Mammary epithelial cell (primary cell): ENCODE measurements around the gene OR51I1.

Experiments
- CTCF ChIP-seq, 2 donors: IDR thresholded peaks in 1 of 2; conservative IDR thresholded peaks in 1 of 2; 2 replicates each; pipeline ENCODE4 v1.5.1; 2011 to 2012; ENCODE audit warnings: inconsistent platforms in 2 of 2, low read length in 2 of 2, mild to moderate bottlenecking in 2 of 2, control low read depth in 1 of 2, low read depth in 1 of 2; ENCODE audit not compliant: insufficient read depth in 1 of 2; ENCODE audit errors: extremely low read depth in 1 of 2
- EZH2 ChIP-seq: IDR thresholded peaks from 2 replicates; pipeline ENCODE4 v1.6.1; 2012; ENCODE audit warnings: low read length, inconsistent platforms, borderline replicate concordance

GRCh38 chr11:5405173-5405572 lies 36.1 kb downstream of the OR51I1 start:
- TF ChIP-seq CTCF (conservative IDR thresholded peaks at IDR 0.05 in 1 of 2, IDR thresholded peaks at IDR 0.05 in 1 of 2; ENCODE audit: extremely low read depth in 1 of 2, insufficient read depth in 1 of 2, low read depth in 1 of 2, low read length in 2 of 2) = no peak
- TF ChIP-seq EZH2 = no peak
